Measurements from ENCODE around the gene RELT.

RELT gene

DNA sequence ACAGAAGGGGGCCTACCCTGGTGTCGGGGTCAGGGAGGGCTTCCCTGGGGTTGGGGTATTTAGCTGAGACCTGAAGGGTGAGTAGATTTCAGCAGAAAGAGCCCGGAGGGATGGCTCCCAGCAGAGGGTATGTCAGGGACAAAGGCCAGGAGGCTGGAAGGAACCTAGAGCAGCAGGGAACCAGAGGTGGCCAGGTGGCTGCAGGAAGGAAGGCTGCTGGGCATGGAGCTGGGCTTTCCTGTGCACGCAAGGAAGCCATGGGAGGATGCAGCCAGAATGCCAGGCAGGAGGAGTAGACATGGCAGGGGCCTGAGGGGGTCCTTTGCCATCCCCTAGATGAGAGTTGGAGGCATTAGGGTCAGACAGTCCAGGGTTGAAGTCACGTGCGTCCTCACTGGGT is 27.4 kb upstream of the RELT start:
- DNase-seq: no peak

GRCh38 chr11:73349633-73350032 is 26.6 kb upstream of the RELT start:
- DNase-seq: no peak

DNA sequence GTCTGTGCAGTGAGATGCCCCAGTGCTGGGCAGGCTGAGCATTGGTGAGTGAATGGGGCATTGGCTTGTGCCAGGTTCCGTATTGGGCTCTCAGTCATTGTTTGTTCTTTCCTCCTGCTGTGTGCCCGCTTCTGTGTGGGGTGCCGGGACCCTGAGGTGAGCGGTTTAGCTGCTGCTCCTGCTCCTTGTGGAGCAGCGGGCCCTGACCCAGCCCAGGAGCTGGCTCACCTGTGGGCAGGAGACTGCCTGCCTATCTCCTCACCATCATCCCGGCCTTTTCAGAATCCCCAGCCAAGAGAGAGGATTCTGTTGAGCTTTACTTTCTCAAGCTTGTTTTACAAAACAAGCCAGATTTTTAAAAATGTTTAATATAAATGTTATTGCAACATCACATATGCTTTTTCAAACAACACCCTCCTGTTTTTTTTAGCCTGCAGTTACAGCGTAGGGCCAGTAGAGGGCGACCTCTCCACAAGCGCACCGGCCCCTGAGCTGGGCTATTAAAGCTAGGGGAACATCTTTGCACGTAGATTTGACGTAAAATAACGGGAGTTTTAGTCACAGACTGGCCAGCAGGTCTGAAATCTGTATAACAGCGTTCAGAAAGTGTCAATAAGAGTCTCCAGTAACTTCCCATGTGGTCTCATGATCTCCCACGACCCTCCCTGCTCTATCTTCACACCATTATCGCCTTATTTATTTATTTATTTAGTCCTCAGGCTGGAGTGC is 25.1 kb upstream of the RELT start:
- DNase-seq: peak; percentile 16

GRCh38 chr11:73353422-73353821 is 22.8 kb upstream of the RELT start:
- no peak for DNase-seq

- DNase-seq: no peak
Observed at GRCh38 chr11:73355109-73355508, 21.1 kb upstream of the RELT start.

DNA sequence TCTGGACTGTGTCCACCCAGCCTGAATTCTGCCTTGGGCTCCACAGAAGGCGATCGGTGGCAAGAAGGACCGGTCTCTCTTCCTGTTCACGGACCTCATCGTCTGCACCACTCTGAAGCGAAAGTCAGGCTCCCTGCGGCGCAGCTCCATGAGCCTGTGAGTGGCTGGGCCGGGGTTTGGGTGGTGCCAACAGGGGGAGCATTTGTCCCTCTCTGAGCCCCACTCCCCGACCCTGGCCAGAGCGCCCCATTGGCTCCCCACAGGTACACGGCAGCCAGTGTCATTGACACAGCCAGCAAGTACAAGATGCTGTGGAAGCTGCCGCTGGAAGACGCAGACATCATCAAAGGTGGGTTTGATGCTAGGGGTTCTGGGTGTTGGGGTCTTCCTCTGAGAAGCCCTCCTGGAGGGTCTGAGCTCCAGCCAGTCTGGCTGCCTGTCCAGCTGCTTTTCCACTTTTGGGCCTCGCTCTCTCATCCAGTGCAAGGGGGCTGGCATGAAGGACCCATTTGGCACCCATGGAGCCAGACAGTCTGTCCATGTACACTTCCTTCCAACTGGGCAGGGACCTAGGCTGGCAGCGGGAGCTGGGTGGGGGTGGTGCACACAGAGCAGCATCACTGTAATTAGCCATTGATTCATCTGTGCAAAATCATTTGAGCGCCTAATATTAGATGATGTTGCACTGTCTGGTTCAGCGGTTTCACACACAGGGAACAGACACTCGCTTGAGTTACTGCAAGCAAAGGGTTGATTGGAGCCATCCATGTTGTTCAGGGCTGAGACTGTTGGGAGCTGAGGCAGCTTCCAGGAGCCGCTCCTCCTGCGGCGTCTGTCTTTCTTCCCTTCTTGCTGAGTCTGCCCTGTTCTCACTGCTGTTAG is 19.0 kb upstream of the RELT start:
- DNase-seq: no peak

- no peak for DNase-seq
Observed at GRCh38 chr11:73358071-73358470, 18.1 kb upstream of the RELT start.

- DNase-seq: no peak
Observed at GRCh38 chr11:73359341-73359740, 16.9 kb upstream of the RELT start.

GRCh38 chr11:73359930-73360742 is 16.1 kb upstream of the RELT start:
- DNase-seq: no peak

- no peak for DNase-seq
Observed at GRCh38 chr11:73360743-73361369, 15.3 kb upstream of the RELT start.

DNA sequence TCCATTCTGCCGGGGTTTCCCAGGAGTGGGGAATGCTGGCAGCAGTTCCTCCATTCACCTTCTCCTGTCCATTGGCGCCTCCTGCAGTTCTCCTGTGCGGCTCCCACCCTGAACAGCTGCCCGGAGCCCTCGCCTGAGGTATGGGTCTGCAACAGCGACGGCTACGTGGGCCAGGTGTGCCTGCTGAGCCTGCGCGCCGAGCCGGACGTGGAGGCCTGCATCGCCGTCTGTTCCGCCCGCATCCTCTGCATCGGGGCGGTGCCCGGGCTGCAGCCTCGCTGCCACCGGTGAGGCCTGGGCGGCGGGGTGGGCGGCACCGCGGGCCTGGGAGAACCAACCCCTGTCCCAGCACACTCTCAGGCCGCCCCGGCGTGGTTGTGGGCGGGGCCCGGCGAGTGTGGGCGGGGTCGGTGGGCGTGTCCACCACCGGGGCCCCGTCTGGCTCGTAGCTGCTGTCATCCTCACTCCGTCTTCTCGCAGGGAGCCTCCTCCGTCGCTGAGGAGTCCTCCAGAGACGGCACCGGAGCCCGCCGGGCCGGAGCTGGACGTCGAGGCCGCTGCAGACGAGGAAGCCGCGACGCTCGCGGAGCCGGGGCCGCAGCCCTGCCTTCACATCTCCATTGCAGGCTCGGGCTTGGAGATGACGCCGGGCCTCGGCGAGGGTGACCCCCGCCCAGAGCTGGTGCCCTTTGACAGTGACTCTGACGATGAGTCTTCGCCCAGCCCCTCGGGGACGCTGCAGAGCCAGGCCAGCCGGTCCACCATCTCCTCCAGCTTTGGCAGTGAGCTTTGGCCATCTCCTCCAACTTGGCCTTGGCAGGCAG is 14.0 kb upstream of the RELT start:
- DNase-seq: no peak

DNA sequence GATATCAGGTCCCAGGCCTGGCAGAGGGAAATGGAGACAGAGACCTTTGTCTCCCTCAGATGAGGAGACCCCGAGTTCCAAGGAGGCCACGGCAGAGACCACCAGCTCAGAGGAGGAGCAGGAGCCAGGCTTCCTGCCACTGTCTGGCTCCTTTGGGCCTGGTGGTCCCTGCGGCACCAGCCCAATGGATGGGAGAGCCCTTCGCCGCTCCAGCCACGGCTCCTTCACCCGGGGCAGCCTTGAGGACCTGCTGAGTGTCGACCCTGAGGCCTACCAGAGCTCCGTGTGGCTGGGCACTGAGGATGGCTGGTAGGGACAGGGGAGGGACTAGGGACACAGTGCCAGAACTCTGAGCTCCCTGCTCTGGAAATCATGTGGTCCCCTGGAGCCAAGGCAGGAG is 13.1 kb upstream of the RELT start:
- DNase-seq: no peak

GRCh38 chr11:73365352-73366264 is 10.6 kb upstream of the RELT start:
- DNase-seq: no peak

- no peak for DNase-seq
Observed at GRCh38 chr11:73366265-73366610, 10.0 kb upstream of the RELT start.

DNA sequence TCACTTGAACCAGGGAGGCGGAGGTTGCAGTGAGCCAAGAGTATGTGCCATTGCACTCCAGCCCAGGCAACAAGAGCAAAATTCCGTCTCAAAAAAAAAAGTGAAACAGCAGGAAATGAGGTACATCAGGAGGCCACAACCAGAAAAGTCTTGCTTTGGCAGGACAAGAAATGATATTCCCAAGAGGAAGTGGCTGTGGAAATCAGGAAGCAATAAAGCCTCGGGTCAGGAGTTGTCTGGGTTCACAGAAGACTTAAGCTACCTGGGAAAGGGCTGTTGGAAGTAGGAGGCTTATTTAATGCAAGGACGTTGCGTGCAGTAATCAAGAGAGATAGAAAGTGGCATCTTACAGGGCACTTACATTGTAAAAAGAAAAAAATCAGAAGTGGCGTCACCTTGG is 9.2 kb upstream of the RELT start:
- DNase-seq: no peak

- no peak for DNase-seq
Observed at GRCh38 chr11:73367482-73368024, 8.6 kb upstream of the RELT start.

DNA sequence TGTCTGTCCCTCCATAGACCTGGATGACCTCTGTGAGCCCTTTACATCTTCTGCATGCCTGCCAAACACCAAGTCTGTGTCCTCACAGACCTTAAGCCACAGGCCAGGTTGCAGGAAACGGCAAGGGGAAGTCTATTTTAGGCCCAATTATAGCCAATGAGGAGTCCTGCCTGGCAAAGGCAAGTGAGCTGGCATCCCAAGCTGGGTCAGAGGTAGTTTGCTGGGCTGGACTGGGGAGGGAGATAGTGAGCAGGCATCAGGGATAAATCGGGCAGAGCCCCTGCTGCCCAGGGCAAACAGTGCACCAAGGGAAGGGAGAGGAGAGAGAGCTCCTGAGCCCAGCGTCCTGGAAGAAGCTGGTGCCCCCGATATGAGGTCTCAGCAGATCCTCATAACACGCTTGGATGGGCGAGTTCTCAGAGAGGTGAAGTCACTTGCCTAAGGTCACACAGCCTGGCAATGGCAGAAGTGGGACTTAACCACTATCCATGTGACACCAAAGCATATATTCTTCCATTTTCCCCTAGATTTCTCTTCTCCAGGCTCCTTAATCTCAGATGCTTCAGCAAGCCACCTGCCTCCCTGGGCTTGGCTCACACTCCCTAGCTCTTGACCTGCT is 3.7 kb upstream of the RELT start:
- DNase-seq: peak; percentile 34

DNA sequence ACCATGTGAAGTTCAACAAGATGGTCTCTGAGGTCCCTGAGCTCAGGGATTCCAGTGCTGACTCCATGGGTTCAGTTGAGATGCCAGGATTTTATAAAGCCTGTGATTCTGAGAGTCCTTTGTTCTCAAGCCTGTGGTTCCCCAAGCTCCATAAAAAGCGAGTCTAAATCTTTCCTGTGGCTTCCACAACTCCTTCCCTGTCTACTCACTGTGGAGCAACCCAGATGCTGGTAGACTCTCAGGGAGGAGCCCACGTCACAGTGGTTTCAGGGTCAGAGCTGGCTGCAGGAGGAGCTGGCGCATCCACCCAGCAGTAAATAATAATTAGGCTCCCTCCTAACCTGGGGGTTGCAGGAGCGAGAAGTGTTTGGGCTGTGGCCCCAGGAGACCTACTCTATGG is 2.0 kb upstream of the RELT start:
- DNase-seq: no peak

DNA sequence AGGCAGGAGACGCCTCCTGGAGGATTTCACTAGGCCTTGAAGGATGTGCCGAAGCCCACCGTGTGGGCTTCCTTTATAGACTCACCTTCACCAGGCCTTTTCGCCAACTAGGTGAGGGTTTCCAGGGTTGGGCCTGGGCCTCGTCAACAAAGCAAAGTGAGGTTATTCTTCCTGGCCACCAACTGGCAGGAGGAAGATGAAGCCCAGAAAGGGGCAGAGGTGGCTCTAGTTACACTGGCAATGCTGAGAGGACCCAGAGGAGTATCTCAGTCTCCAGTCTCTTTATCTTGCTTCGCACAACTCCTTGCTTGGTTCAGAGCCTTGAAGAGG is 404 bp upstream of the RELT start:
- DNase-seq: no peak

Data from GF-D8 (cell line).